HEK293T (cell line): ENCODE data around the gene DAPK1.

ENCODE experiments used
- CTCF ChIA-PET: fragments of 350-600 bp; formaldehyde crosslinking; extraction: SDS; loops from one replicate; lab custom pipeline; 2021; ENCODE audit warnings: antibody characterized with exemption, inconsistent platforms; lab: Yijun Ruan, JAX
- POLR2A ChIA-PET: fragments of 350-600 bp; formaldehyde crosslinking; extraction: SDS; loops from one replicate; lab custom pipeline; 2020; ENCODE audit warnings: antibody characterized with exemption, inconsistent platforms; lab: Yijun Ruan, JAX
- DNase-seq: peaks from one replicate; pipeline ENCODE4 v3.0.0; 2012; ENCODE audit warnings: mixed read lengths; ENCODE audit errors: extremely low spot score
- ARNT ChIP-seq: fragments of 450-650 bp; IDR thresholded peaks from 2 replicates; pipeline ENCODE4 v1.6.1; 2017; ENCODE audit warnings: mild to moderate bottlenecking
- BHLHE40 ChIP-seq: fragments of 450-650 bp; IDR thresholded peaks from 2 replicates; pipeline ENCODE4 v1.6.1; 2016; ENCODE audit warnings: mild to moderate bottlenecking, moderate library complexity, borderline replicate concordance
- CTBP1 ChIP-seq: fragments of 450-650 bp; IDR thresholded peaks from 2 replicates; pipeline ENCODE4 v1.6.1; 2016; ENCODE audit warnings: borderline replicate concordance
- ELF4 ChIP-seq: fragments of 450-650 bp; IDR thresholded peaks from 2 replicates; pipeline ENCODE4 v1.6.1; 2017; ENCODE audit warnings: antibody characterized with exemption
- FOXA1 ChIP-seq: fragments of 450-650 bp; IDR thresholded peaks from 2 replicates; pipeline ENCODE4 v1.6.1; 2016; ENCODE audit warnings: mild to moderate bottlenecking
- FOXK2 ChIP-seq: fragments of 450-650 bp; IDR thresholded peaks from 2 replicates; pipeline ENCODE4 v1.6.1; 2016; ENCODE audit warnings: mild to moderate bottlenecking
- FOXM1 ChIP-seq: fragments of 450-650 bp; IDR thresholded peaks from 2 replicates; pipeline ENCODE4 v1.6.1; 2017; ENCODE audit warnings: mild to moderate bottlenecking, borderline replicate concordance
- HDGF ChIP-seq: fragments of 450-650 bp; IDR thresholded peaks from 2 replicates; pipeline ENCODE4 v1.6.1; 2017; ENCODE audit warnings: antibody characterized with exemption, borderline replicate concordance
- L3MBTL2 ChIP-seq: fragments of 450-650 bp; conservative IDR thresholded peaks from 2 replicates; pipeline ENCODE4 v1.6.1; 2016; ENCODE audit warnings: mild to moderate bottlenecking
- LEF1 ChIP-seq: fragments of 450-650 bp; IDR thresholded peaks from 2 replicates; pipeline ENCODE4 v1.6.1; 2017; ENCODE audit warnings: mild to moderate bottlenecking, borderline replicate concordance
- NFRKB ChIP-seq: fragments of 450-650 bp; IDR thresholded peaks from 2 replicates; pipeline ENCODE4 v1.6.1; 2016; ENCODE audit warnings: mild to moderate bottlenecking, moderate library complexity
- SP1 ChIP-seq: fragments of 450-650 bp; IDR thresholded peaks from 2 replicates; pipeline ENCODE4 v1.6.1; 2017
- SUZ12 ChIP-seq: fragments of 450-650 bp; IDR thresholded peaks from 2 replicates; pipeline ENCODE4 v1.6.1; 2016; ENCODE audit warnings: mild to moderate bottlenecking
- TARDBP ChIP-seq: fragments of 450-650 bp; IDR thresholded peaks from 2 replicates; pipeline ENCODE4 v1.6.1; 2016
- ZNF384 ChIP-seq: fragments of 450-650 bp; IDR thresholded peaks from 2 replicates; pipeline ENCODE4 v1.6.1; 2016
- TF ChIP-seq, protein P1 (sequence below): fragments of 450-650 bp; IDR thresholded peaks from 2 replicates; pipeline ENCODE4 v1.6.1; 2016

The DAPK1 gene

DNA sequence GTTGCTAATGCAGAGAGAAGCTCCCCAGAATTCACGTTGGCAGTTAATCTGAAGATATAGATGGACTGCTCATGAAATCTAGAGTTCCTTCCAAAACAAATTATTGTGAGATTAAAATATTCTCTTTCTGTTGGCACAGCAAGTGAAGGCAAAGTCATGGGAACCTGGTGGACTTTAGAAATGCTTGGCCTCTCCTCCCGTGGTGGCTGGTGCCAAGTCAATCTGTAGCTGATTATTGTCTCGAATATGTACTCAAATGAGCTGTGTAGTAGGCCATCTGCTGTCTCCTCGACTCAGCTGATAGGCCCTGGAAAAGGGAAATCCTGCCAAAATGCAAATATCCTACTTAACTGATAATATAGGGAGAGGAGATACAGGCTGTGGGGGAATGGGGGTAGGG lies 69.3 kb downstream of the DAPK1 start:
- CTCF ChIA-PET, result no interaction called here
- no peak for TF ChIP-seq FOXK2
- TF ChIP-seq ARNT, result no peak
- POLR2A ChIA-PET, result no interaction called here
- DNase-seq, result no peak

DNA sequence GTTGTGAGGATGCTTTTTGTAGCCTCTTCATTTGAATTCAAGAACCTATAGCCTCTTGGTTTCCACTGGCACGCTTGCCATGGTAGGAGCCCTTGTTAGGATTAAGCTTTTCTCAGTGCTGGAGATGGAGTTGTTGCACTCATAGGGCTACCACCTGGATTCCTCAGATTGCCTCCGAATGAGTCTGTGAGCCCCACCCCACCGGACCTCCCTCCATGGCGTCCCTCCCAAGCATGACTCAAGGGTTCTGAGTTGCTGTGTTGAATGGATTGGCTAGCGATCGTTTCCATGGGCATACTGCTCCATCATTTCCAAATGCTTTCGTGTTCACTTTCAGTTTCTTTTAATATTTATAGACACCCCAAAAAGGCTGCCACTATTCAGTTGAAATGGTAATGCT lies 69.9 kb downstream of the DAPK1 start:
- TF ChIP-seq CTBP1, result no peak
- ChIA-PET POLR2A (no interaction called here), CTCF (no interaction called here)
- DNase-seq, result no peak

DNA sequence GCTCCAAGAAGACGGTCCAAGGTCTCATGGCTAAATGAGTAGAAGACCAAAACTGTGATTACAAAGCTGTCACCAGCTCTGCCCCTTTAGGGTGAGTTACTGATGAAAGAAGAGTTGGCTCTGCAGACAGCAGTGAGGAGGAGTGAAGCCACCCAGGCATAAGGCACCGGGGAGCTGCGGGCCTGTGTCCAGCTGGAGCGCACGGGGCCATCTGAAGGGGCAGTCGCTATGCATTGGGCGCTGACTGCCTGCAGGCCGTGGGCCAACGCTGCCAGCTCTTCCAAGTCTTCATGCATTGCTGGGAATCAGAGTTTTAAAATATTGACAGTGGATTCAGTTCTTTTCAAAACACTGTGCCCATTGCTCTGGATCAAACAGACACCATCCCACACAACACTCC lies 70.3 kb downstream of the DAPK1 start:
- DNase-seq, result no peak
- POLR2A ChIA-PET, result no interaction called here
- TF ChIP-seq BHLHE40, result no peak
- TF ChIP-seq, protein P1, sequence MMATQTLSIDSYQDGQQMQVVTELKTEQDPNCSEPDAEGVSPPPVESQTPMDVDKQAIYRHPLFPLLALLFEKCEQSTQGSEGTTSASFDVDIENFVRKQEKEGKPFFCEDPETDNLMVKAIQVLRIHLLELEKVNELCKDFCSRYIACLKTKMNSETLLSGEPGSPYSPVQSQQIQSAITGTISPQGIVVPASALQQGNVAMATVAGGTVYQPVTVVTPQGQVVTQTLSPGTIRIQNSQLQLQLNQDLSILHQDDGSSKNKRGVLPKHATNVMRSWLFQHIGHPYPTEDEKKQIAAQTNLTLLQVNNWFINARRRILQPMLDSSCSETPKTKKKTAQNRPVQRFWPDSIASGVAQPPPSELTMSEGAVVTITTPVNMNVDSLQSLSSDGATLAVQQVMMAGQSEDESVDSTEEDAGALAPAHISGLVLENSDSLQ, result no peak
- no peak for TF ChIP-seq NFRKB
- no peak for TF ChIP-seq SUZ12
- no peak for TF ChIP-seq SP1
- no peak for TF ChIP-seq CTBP1
- TF ChIP-seq ZNF384, result no peak
- no peak for TF ChIP-seq TARDBP
- no peak for TF ChIP-seq LEF1
- TF ChIP-seq FOXM1, result no peak
- TF ChIP-seq FOXA1, result no peak
- no peak for TF ChIP-seq ELF4
- no peak for TF ChIP-seq L3MBTL2
- no peak for TF ChIP-seq HDGF
- no peak for TF ChIP-seq FOXK2
- no peak for TF ChIP-seq ARNT
- CTCF ChIA-PET, result interaction anchor here (0.5 kb wide), 1 partner anchor 103 kb away, joined by 3 read pairs; no protein-coding TSS in a partner anchor

DNA sequence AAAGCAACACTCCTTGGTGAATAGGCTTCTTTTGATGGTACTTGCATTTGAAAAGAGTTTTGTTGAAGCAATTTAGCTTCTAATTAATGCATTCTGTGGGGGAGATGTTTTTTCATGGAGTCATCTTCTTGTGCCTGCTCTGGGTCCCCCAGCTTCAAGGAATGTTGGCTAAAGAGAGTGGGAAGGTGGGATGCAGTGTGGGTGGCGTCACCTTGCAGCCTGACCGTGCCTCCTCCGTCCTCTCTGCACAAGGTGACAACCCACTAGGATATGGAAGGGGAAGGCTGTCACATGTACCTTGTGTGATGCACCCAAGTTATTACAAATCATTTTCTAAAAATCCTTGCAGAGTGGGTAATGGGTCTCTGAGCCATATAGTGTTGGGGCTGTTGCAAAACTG lies 70.7 kb downstream of the DAPK1 start:
- POLR2A ChIA-PET, result no interaction called here
- no peak for DNase-seq
- CTCF ChIA-PET, result interaction anchor here (0.5 kb wide), 1 partner anchor 103 kb away, joined by 3 read pairs; no protein-coding TSS in a partner anchor
- no peak for TF ChIP-seq NFRKB

DNA sequence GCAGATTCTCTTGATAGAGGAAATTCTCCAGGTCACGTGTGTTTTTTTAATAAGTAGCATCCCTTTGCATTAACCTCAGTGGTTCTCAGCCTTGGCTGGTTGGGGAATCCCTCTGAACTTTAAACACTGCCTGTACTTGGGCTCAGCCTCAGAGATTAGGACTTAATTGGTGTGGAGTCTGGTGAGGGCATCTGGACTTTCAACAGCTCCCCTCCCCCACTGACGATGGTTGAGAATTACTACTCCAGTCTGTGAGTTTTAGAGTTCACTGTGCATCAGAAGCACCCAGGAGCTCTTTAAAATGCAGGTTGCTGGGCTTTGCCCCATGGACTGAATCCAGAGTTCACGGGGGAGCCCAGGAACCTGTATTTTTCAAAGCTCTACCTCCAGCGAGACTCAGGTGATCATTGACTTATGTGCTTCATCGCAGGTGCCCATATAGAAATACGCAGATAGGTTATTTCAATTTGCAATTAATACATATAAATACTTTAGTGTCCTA lies 71.4 kb downstream of the DAPK1 start:
- CTCF ChIA-PET, result no interaction called here
- no peak for TF ChIP-seq SUZ12
- no peak for TF ChIP-seq ELF4
- no peak for TF ChIP-seq NFRKB
- no peak for TF ChIP-seq TARDBP
- no peak for TF ChIP-seq HDGF
- no peak for TF ChIP-seq FOXM1
- no peak for TF ChIP-seq CTBP1
- no peak for TF ChIP-seq FOXK2
- TF ChIP-seq SP1, result no peak
- TF ChIP-seq ZNF384, result no peak
- TF ChIP-seq FOXA1, result no peak
- no peak for TF ChIP-seq LEF1
- TF ChIP-seq BHLHE40, result no peak
- no peak for TF ChIP-seq L3MBTL2
- no peak for TF ChIP-seq ARNT
- TF ChIP-seq, protein P1, result no peak
- DNase-seq, result no peak
- POLR2A ChIA-PET, result interaction anchor here (1.4 kb wide), 1 partner anchor 33 kb away, joined by 3 read pairs; no protein-coding TSS in a partner anchor

DNA sequence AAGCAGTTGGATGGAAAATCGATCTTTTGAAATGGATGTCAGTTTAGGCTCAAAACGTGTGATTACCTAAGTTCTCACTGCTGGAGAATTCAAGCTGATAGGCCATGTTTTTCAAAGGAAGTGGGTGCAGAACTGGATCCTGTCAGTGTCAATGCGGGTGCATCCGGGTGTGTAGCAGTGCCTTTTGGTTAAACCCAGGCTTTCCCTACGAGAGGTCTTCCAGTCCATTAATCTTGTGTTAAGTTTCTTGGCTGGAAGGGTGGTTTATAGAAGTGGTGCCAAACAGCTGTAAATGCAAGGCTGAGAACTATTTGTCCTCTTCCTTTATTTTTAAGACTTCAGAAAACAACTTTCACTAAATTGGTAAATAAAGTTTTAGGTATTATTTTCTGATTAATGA lies 71.9 kb downstream of the DAPK1 start:
- no peak for DNase-seq
- CTCF ChIA-PET, result no interaction called here
- POLR2A ChIA-PET, result interaction anchor here (1.4 kb wide), 1 partner anchor 32 kb away, joined by 3 read pairs; no protein-coding TSS in a partner anchor
- no peak for TF ChIP-seq L3MBTL2
- TF ChIP-seq BHLHE40, result no peak
- TF ChIP-seq LEF1, result no peak

DNA sequence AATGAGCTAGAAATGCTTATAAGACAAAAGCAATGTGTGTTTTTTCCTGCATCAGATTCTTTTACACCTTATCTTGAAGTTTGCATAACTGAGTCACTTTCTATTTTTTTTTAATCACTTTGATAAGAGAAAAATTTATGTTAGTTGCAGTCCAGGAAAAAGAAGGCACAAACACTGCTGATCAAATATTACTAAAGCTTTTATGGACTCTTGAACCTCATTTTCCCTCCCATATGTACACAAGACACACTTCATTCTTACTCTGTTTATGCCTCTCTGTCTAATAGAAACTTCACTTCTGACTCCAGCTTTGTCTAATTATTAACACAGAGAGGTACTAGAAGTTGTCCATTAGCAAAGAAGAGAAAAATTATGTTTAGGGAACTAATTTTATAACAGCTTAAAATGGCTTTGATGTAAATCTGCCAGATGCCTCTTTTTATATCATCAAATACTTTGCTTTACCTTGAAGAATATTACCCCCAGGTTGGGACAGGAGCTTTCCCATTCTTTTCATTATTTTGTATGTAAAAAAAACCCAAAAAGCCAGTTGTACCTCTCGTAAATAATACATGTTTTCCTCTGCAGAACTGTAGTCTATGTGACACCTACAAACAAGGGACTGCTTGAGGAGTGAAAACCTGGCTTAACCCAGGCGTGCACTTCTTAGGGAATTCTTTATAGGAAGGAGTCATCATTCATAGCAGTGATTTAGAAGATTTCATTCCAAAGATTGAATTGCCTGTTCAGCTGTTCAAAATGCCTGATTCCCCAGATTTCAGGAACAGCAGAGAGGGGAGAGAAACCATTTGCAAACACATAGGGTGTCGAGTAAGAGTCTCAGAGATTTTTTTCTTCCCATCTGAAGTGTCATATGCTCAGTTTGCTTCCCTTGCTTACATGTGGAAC lies 72.6 kb downstream of the DAPK1 start:
- ChIA-PET CTCF (no interaction called here), POLR2A (interaction anchor here (1.4 kb wide), 1 partner anchor 32 kb away, joined by 3 read pairs; no protein-coding TSS in a partner anchor)
- TF ChIP-seq FOXK2 (no peak), FOXA1 (no peak), NFRKB (no peak), ARNT (no peak), LEF1 (no peak), HDGF (no peak), L3MBTL2 (no peak), FOXM1 (no peak), BHLHE40 (no peak), SUZ12 (no peak), TARDBP (no peak), CTBP1 (no peak), SP1 (no peak), ELF4 (no peak)
- TF ChIP-seq, protein P1, result no peak
- no peak for DNase-seq
